CD4-positive, alpha-beta T cell (primary cell): Measurements from ENCODE around the gene LRP1B. TPM values are rescaled to one million over a fixed set of nuclear protein-coding genes. Genes with fewer than 3 reads are reported as not detected.

Experiments used
- ATAC-seq: fragments of 200-7000 bp; cut with Tn5 transposase; one replicate; pipeline ENCODE4 v1.10.0; 2022; ENCODE audit warnings: mild to moderate bottlenecking; ENCODE audit not compliant: poor library complexity
- CTCF ChIA-PET: fragments of 350-600 bp; sonication (Branson Sonifier 250); formaldehyde crosslinking; loops from one replicate; lab custom pipeline; 2021; ENCODE audit warnings: antibody characterized with exemption, inconsistent platforms; lab: Charles Lee
- POLR2A ChIA-PET: fragments of 350-600 bp; sonication (Branson Sonifier 250); formaldehyde crosslinking; loops from one replicate; lab custom pipeline; 2021; ENCODE audit warnings: antibody characterized with exemption, inconsistent platforms; lab: Charles Lee
- DNase-seq, 14 experiments: peaks; one replicate each; pipeline ENCODE4 v3.0.0-alpha.2; 2013 to 2020; ENCODE audit warnings: mixed read lengths in 2 of 14
- H3K27ac ChIP-seq, 2 donors: one replicate each; pipeline versions ENCODE4 v1.5.1 to v1.7.0; 2013; ENCODE audit warnings: low read length in 2 of 2, low read depth in 1 of 2, mild to moderate bottlenecking in 1 of 2
- H3K27me3 ChIP-seq, 2 experiments: 1 replicate in 1 of 2; 2 replicates in 1 of 2; pipeline versions ENCODE4 v1.6.1 to v1.7.0; 2013; ENCODE audit warnings: low read length in 2 of 2, control low read depth in 1 of 2, mild to moderate bottlenecking in 1 of 2, moderate library complexity in 1 of 2; ENCODE audit not compliant: insufficient read depth in 2 of 2, control insufficient read depth in 1 of 2
- H3K36me3 ChIP-seq: one replicate; pipeline ENCODE4 v1.6.1; 2013; ENCODE audit warnings: low read length, control low read depth; ENCODE audit not compliant: insufficient read depth
- H3K4me1 ChIP-seq: one replicate; pipeline ENCODE4 v1.6.1; 2013; ENCODE audit warnings: low read length, control low read depth; ENCODE audit not compliant: insufficient read depth
- H3K4me3 ChIP-seq: one replicate; pipeline ENCODE4 v1.5.1; 2013; ENCODE audit warnings: mild to moderate bottlenecking, low read length, moderate library complexity
- H3K9me3 ChIP-seq, 2 experiments: 1 replicate in 1 of 2; 2 replicates in 1 of 2; pipeline versions ENCODE4 v1.6.1 to v1.7.0; 2013; ENCODE audit warnings: low read length in 2 of 2, mild to moderate bottlenecking in 2 of 2, control low read depth in 1 of 2, moderate library complexity in 1 of 2; ENCODE audit not compliant: control insufficient read depth in 1 of 2, insufficient read depth in 1 of 2
- H3K27ac Mint-ChIP-seq: one replicate; pipeline ENCODE4 v1.8.0; 2020; ENCODE audit warnings: mixed read lengths
- H3K27me3 Mint-ChIP-seq: one replicate; pipeline ENCODE4 v1.8.0; 2021; ENCODE audit warnings: mixed read lengths
- H3K36me3 Mint-ChIP-seq: one replicate; pipeline ENCODE4 v1.8.0; 2021; ENCODE audit warnings: low read depth, mixed read lengths
- H3K4me1 Mint-ChIP-seq: one replicate; pipeline ENCODE4 v1.8.0; 2021; ENCODE audit warnings: low read depth, mixed read lengths
- H3K4me3 Mint-ChIP-seq: one replicate; pipeline ENCODE4 v1.8.0; 2020; ENCODE audit warnings: mild to moderate bottlenecking, mixed read lengths
- H3K9me3 Mint-ChIP-seq: one replicate; pipeline ENCODE4 v1.8.0; 2020; ENCODE audit warnings: mixed read lengths
- CTCF ChIP-seq: fragments of 200-600 bp; IDR thresholded peaks from one replicate; pipeline ENCODE4 v1.8.0; 2022; ENCODE audit warnings: antibody characterized with exemption, mild to moderate bottlenecking
- intact Hi-C, 2 experiments: fragments of 100-400 bp; cut with DNase I in 1 of 2; cut with micrococcal nuclease in 1 of 2; formaldehyde crosslinking; loops; one replicate each; pipeline versions ENCODE4 v1.15.1 to v1.9.0; 2023 to 2025; cut with DNase I, micrococcal nuclease
- total RNA-seq, 174 experiments: library from RNA in 2 of 174; stranded (reverse) in 2 of 174; gene quantifications; one replicate each; pipeline ENCODE4 v1.2.3 and lab custom pipeline; 2021 to 2026

The LRP1B gene
- total RNA-seq, 2 experiments from 2014 or later, result not detected

GRCh38 chr2:140759426-140760156 is 1371.2 kb downstream of the LRP1B start:
- peaks cover 0 to 9% of the 10 kb centered on the region in 2 experiments for H3K9me3 ChIP-seq

GRCh38 chr2:140747665-140748064 is 1383.2 kb downstream of the LRP1B start:
- H3K4me1 Mint-ChIP-seq, result no peaks in the 10 kb centered on the region
- no peak overlapping the region for H3K4me3 ChIP-seq
- no peaks in the 10 kb centered on the region for H3K27me3 ChIP-seq
- no peaks in the 10 kb centered on the region for H3K4me1 ChIP-seq
- no peak for DNase-seq
- H3K27ac Mint-ChIP-seq, result no peak overlapping the region
- H3K9me3 Mint-ChIP-seq, result peaks cover 4% of the 10 kb centered on the region
- no peak overlapping the region for H3K27ac ChIP-seq
- intact Hi-C loops, result no loop called here
- H3K36me3 Mint-ChIP-seq, result no peaks in the 10 kb centered on the region
- no peak for ATAC-seq
- no peaks in the 10 kb centered on the region for H3K27me3 Mint-ChIP-seq
- no peak overlapping the region for H3K4me3 Mint-ChIP-seq
- ChIA-PET CTCF (no interaction called here), POLR2A (no interaction called here)
- TF ChIP-seq CTCF, result no peak
- H3K9me3 ChIP-seq, result peaks cover 0 to 4% of the 10 kb centered on the region in 2 experiments
- H3K36me3 ChIP-seq, result no peaks in the 10 kb centered on the region

More at GRCh38 chr2:140759426-140760156, 1371.2 kb downstream of the LRP1B start:
- no peak overlapping the region for H3K4me3 Mint-ChIP-seq
- H3K27ac Mint-ChIP-seq, result no peak overlapping the region
- TF ChIP-seq CTCF, result no peak
- H3K36me3 Mint-ChIP-seq, result no peaks in the 10 kb centered on the region
- DNase-seq (no peak), ATAC-seq (no peak)
- no peak overlapping the region for H3K27ac ChIP-seq
- H3K4me3 ChIP-seq, result no peak overlapping the region
- no peaks in the 10 kb centered on the region for H3K27me3 ChIP-seq
- H3K36me3 ChIP-seq, result no peaks in the 10 kb centered on the region
- H3K27me3 Mint-ChIP-seq, result no peaks in the 10 kb centered on the region
- peaks cover 10% of the 10 kb centered on the region for H3K9me3 Mint-ChIP-seq
- POLR2A ChIA-PET, result no interaction called here
- no peaks in the 10 kb centered on the region for H3K4me1 Mint-ChIP-seq
- intact Hi-C loops, result no loop called here
- CTCF ChIA-PET, result no interaction called here
- H3K4me1 ChIP-seq, result no peaks in the 10 kb centered on the region

GRCh38 chr2:140747090-140747489 is 1383.7 kb downstream of the LRP1B start:
- no peak overlapping the region for H3K4me3 Mint-ChIP-seq
- intact Hi-C loops, result no loop called here
- ChIA-PET POLR2A (no interaction called here), CTCF (no interaction called here)
- no peaks in the 10 kb centered on the region for H3K27me3 ChIP-seq
- no peak for TF ChIP-seq CTCF
- peaks cover 4% of the 10 kb centered on the region for H3K9me3 Mint-ChIP-seq
- no peaks in the 10 kb centered on the region for H3K36me3 Mint-ChIP-seq
- no peaks in the 10 kb centered on the region for H3K36me3 ChIP-seq
- no peak overlapping the region for H3K27ac ChIP-seq
- DNase-seq (no peak), ATAC-seq (no peak)
- H3K4me3 ChIP-seq, result no peak overlapping the region
- H3K9me3 ChIP-seq, result peaks cover 0 to 4% of the 10 kb centered on the region in 2 experiments
- no peaks in the 10 kb centered on the region for H3K4me1 ChIP-seq
- no peaks in the 10 kb centered on the region for H3K27me3 Mint-ChIP-seq
- no peaks in the 10 kb centered on the region for H3K4me1 Mint-ChIP-seq
- no peak overlapping the region for H3K27ac Mint-ChIP-seq
